Daoy (cell line): Measurements from ENCODE around the gene SLC9A1. TPM values are rescaled to one million over a fixed set of nuclear protein-coding genes. Genes with fewer than 3 reads are reported as not detected.
"Not testable (repeated sequence)": the region's sequence is repeated elsewhere in the genome, so short reads cannot be mapped to it uniquely, and the experiment has no call there.

Experiments
- DNase-seq: peaks from one replicate; pipeline ENCODE4 v3.0.0-alpha.2; 2015; ENCODE audit warnings: low read depth
- total RNA-seq: library from RNA; depleted of rRNA; stranded (reverse); fragments of >200 nt; shearing (Covaris generic); gene quantifications from 2 replicates; pipeline ENCODE4 v1.2.3, GENCODE V29; 2014

SLC9A1 gene
- total RNA-seq, 1 experiment from 2014 or later: 6.1 TPM

DNA sequence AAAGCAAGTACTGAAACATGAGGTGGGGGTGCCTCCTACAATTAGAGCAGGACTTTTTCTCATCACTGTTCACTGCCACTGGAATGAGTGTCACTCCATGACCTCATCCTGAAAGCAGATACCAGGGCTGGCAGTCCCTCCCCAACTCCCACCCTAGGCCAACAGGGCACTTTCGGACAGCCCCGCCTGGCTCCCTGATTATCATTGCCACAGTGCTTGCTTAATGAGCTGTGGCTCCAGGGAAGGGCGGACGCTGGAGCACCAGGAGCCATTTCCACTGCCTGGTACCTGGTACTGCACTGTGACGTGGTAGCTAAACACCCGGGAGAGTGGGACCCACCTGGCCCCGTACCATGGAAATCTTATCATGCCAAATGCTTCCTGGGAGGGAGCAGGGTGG lies 22.3 kb downstream of the SLC9A1 start:
- no peak for DNase-seq

DNA sequence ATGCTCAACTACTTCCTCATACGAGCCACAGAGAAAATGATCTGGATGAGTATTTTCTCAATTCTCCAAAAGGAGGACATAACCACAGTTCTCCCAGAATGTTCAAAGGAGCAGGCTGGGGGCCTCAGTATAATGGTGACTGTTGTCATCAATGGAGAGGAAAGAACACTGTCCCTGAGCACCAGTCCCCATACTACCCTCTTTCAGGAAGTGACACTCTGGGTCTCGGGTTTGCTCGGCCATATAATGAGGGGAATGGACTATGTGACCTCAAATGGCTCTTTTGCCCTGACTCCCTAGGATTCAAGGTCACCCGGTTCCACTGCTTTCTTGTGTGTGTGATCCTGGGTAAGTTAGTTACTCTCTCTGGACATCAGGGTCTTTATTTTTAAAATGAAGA lies 22.8 kb downstream of the SLC9A1 start:
- no peak for DNase-seq

DNA sequence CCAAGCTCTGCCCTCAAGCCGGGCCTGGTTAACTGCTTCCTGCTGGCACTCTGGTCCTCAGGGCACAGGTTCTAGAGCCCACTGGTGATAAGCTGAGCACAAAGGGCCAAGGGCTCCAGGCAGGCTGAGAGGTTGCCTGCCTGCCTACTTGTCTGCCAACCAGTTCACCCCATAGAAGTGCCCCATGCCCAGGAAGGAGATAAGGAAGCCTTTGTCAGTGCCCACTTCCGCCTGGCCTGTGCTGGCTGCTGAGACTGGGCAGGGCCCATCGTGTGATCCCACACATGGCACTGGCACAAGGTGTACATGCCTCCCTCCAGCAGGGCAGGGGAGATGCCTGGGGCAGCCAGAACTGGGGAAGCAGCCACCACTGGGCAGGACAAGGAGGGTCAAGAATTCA lies 24.1 kb downstream of the SLC9A1 start:
- DNase-seq: no peak

DNA sequence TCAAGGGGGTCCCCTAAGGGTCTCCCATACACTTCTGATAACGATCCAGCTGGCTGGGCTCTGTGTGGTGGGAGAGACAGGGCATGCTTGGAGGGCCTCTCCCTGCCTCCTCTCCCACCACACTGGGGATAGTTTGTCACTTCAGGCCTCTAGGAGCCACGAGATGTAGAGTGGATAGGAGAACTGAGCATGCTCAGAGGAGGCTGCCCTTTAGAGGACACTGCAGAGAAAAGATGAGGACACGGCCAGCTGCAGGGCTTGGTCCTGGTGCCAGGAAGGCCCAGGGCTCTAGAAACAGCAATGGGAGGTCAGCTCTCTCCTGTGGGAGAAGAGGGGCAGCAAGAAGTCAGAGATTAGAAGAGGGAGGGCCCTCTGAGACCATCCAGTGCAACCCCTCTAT lies 25.7 kb downstream of the SLC9A1 start:
- DNase-seq: no peak

DNA sequence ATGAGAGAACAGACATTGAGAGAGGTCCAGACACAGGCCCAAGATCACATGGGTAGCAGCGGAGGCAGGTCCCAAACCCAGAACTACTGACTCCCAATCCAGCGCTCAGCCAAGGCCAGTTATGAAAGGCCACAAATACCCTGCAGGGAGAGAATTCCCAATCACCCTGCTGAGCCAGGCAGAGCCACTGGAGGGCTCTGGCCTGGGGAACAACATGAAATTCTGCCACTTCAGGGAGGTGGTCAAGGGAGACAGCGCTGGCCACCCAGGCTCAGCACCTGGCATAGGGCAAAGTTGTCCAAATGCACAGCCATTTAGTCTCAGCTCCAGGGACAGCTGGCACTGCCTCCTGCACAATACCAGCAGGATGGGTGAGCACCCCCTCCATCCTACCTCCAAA lies 27.5 kb downstream of the SLC9A1 start:
- no peak for DNase-seq

DNA sequence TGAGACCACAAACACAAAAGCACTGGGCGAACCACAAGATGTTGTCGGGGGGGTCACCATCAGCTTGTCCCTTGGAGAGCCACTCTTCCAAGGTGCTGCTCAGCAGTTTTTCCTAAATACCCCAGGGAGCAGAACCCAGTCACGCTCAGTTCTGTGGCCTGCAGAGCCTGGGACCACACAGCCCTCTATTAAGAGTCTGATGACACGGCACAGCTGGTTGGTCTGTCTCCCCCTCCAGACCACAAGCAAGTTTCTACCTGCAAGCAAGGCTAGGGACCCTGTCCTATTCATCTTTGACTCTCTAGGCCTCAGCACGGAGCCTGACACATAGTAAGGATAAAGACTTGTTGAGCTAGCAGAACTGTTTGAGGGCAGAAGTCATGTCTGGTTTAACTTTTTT lies 28.5 kb downstream of the SLC9A1 start:
- no peak for DNase-seq

DNA sequence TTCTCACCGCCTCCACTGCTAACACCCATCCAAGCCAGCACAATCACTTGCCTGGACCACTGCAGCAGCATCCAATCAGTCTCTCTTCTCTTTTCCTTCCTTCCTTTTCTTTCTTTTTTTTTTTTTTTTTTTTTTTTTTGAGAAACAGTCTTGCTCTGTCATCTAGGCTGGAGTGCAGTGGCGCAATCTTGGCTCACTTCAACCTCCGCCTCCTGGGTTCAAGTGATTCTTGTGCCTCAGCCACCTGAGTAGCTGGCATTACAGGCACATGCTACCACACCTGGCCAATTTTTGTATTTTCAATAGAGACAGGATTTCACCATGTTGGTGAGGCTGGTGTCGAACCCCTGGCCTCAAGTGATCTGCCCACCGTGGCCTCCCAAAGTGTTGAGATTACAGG lies 29.8 kb downstream of the SLC9A1 start:
- not testable (repeated sequence) for DNase-seq

DNA sequence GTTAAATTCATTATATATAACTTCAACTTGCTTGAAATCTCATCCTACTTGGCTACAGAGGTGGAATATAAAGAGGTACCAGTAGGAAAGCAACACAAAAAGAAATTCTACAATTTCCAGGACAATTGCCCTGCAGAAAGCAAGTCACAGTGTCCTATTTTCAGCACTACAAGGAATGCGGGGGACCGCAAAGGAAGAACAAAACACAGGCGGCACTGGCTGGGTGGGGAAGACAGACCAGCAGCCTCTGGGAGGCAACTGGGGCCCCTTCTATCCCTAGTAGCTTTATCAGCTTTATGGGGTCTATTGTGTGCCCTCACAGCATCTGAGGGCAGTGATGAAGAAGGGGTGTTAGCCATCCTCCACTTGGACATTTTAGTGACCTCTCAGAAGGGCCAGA lies 30.5 kb downstream of the SLC9A1 start:
- no peak for DNase-seq

DNA sequence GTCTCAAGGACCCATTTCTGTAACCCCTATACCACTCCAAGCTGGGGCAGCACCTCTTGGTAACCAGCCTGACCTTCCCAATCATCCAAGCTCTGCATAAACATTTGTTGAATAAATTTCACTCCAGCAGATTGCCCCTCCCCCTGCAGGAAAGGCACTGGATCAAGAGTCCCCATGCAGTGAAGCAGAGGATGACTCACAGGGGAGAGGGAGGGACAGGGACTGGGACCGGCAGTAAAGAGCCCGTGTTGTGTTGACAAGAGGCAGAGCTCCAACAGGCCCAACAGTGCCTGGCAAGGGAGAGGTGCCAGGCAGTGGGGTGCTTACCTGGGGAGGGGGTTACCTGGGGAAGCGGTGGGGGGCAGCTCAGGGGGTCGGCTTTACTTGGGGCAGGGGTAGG lies 32.3 kb downstream of the SLC9A1 start:
- peak; percentile 86 for DNase-seq

DNA sequence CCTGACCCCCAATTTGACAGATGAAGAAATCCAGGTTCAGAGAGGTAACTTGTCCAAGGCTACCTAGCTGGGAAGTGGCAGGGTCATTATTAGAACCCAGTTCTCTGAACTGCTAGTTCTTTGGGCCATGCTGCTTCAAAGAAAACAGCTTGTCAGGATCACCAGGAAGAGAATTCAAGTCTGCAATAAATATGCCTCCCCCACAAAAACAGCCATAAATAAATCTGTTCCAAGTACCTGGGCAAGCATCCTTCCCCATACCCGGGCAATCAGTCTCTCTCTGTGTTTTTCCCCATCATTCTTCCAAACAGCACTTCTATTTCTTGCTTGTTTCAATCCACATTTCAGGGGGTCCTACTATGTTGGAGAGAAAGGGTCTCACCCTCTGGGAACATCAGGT lies 34.1 kb downstream of the SLC9A1 start:
- no peak for DNase-seq

DNA sequence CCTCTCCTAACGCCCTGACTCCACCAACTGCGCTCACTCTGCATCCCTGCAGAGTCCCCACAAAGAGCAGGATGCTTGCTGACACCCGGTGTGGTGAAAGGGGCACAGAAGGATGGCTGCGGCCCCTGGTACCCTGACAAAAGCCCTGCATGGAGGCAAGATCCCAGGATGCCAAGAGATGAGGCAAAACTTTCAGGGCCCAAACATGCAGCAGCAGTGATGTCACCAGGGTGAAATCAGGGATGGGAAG lies 36.6 kb downstream of the SLC9A1 start:
- no peak for DNase-seq

DNA sequence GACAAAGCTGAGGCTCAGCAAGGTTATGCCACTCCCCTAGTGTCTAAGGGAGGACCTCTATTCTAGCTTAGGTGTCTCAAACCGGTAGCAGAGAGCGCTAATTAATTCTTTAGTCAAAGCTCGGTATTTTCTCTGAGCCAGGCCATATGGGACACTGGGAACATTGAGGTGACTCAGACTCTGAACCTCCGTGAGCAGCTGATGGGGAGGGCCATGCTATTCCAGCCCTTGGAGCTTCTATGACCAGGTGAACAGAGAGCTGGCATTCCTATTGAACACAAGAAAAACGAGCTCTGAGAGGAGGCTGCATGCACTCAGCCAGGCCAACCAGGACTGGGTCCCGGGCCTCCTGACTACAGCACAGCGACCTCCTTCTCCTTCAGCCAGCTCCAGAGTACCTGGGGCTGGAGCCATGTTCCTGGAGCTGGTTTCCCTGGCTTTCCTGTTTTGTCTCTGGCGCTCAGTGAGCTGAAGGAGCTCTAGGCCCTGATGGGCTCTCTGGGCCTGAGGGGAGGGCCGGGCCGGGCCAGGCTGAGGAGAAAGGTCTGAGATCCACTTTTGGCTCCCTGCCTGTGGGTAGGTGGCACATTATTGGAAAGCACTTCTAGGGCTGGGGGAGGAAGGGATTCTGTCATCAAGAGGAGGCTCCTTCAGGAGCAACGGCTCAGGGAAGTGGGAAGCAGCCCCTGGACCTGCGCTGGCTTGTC lies 37.0 kb downstream of the SLC9A1 start:
- DNase-seq: no peak

DNA sequence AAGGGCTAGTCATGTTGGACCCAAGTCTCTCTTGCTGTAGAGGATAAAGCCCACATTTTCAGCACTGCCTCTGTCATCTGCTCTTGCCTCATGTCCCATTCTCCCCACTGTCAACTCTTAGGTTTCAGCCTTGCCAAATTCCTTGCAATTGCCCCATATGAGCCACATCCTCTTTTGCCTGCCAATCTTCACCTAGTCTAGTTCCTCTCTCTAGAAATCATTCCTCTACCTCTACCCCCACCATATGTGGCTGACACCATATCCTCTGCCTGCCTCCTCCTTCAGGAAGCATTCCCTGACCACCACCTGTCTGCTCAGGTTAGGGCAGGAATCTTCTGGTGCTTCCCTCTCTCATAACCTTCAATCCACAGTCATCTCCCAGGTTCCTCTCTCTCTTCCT lies 38.2 kb downstream of the SLC9A1 start:
- DNase-seq: no peak

DNA sequence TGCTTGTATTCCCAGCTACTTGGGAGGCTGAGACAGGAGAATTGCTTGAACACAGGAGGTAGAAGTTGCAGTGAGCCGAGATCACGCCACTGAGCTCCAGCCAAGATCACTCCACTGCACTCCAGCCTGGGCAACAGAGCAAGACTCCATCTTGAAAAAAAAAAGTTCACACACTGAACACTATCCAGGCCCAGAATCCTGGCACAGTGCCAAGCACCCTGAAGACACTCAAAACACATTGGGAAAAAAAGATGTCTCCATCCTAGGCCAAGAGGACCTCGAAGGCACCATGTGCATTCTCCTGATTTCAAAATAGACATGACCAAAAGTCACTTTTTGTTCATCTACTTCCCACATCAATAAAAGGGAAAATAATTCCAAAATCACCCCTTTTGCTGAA lies 38.7 kb downstream of the SLC9A1 start:
- DNase-seq: no peak

DNA sequence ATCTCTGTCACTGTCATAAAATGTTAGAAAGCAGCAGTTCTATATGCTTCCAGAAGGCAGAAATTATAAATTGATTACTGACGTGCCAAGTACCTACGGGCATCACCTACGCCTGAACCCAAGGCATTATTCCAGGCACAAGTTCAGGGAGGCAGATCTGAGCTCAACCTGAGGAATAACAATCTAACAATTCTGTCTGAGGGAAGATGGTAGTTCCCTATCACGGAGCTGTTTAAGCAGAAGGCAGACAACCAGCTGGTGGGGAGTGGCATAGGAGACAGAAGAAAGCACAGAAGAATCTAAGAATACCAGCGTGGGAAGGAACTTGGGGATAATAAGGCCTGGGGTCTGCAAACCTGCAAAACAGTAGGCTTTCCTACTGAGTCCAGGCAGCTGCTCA lies 40.4 kb downstream of the SLC9A1 start:
- no peak for DNase-seq

DNA sequence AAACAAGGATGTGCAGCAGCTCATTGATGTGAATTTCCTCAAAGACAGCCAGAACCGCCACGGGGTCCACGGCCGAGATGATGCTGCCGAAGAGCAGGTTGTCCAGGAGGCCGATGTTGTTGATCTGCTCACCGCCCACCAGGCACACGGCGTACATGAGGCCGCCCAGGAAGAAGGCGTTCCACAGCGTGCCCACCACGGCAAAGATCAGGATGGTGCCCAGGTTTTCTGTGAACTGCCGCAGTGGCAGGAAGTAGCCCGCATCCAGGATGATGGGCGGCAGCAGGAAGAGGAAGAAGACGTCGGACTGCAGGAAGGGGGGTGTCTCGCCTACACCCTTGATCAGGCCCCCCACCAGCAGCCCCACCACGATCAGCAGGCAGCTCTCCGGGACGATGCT lies 41.1 kb downstream of the SLC9A1 start:
- DNase-seq: no peak

DNA sequence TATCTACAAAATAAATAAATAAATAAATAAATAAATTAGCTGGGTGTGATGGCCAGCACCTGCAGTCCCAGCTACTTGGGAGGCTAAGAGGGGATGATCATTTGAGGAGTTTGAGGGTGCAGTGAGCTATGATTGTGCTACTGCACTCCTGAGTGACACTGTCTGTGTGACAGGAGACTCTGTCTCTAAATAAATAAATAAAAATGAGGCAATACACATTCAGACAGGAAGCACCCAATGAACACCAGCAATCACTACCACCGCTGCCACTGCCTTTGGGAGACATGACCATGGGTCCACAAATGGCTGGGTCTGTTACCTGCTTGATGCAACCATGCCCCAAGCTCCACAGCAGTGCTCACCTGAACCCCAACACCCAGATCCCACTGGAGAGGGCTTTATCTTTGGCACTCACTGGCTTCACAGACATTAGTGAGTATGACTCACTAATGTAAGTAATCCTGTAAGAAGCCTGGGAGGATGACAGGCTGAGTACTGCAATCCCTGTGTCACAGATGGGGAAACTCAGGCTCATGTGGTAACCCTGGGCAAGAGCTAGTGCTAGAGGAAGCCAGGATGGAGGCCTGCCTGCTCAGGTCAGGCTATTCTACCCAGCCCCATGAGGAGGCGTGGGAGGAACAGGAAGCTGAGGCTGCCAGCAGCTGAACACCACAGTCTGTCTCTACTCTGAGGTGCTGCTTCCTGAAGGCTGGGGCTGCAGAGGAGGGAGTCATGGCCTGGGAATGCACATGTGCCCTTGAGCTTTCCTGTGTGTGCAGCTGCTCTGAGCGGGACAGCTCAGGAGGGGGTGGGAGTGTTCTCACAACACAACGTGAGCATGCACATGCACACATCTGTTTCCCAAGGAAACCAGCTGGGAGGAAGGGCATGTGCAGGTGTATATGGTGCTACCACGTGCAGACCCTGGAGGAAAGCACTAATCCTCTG lies 43.0 kb downstream of the SLC9A1 start:
- peak; percentile 98 for DNase-seq

DNA sequence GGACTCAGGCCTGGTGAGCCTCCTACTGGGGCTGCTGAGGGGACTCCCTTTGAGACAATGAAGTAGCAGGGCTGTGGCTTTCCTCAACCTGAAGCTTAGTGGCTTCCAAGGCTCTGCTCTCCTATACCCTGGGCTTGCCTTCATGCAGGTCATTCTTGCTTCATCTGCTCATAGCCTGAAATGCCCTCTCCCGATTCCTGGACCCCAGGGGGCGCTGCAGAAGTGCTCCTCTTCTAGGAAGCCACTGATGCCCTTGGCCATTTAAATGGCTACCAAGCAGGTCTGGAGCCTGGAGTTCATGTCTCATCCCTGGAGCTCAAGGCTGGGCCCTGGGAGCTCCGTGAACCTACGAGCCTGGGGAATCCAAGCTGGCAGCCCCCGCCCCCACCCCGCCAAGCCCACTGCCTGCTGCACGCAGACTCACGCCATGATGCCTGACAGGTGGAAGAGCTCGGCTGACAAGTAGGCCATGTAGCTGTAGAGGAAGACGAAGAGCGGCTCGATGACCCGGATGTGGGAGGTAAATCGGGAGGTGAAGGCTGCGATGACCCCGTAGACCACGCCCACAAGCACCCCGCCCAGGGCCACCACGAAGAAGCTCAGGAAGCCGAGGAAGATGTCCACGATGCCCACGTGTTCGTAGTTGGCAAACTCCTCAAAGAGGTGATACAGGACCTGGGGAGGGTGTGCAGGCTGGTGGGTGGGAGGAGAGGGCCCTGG lies 45.7 kb downstream of the SLC9A1 start:
- DNase-seq: no peak

DNA sequence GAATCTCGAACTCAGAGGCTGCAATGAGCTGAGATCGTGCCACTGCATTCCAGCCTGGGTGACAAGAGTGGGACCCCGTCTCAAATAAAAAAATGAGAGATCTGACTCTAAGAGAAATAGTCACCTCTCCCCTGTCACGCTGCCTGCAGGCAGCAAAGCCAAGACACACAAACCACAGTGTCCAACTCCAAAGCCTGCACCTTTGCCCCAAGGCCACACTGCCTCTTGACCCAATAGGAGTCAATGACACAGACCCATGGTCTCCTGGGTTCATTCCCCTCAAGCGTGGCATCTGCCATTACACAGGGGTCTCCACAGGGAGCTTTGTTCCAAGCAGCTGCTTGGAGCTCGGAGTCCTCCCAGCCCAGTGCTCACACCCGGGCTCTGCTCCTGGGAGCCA lies 46.3 kb downstream of the SLC9A1 start:
- DNase-seq: no peak

DNA sequence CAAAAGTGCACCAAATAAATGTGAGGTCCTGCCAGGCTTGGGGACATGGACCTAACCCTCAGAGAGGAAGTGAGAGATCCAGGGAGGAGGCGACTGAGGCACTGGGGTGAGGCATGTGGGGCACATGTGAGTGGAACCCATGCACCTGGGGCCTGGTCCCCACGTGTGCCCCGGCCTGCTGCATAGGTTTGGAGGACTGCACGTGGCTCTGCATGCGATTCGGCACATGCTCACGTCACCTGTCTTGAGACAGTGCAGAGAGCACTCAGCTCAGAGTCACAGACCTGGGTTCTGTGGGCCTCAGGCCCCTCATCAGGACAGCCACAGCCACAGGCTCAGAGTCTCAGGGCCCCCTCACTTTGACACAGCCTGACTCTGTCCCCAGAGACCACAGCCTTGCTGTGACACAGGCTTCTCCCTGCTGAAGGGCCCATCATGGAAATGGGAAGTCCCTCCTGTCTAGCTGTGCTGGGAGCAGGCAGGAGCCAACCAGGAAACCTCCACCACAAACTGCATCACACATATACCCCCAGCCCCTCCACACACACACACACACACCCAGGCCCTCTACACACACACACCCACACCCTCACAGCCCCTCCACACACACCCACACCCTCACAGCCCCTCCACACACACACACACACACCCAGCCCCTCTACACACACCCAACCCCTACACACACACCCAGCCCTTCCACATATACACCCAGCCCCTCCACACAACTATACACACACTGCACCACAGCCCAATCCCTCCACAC lies 48.2 kb downstream of the SLC9A1 start:
- DNase-seq: no peak

DNA sequence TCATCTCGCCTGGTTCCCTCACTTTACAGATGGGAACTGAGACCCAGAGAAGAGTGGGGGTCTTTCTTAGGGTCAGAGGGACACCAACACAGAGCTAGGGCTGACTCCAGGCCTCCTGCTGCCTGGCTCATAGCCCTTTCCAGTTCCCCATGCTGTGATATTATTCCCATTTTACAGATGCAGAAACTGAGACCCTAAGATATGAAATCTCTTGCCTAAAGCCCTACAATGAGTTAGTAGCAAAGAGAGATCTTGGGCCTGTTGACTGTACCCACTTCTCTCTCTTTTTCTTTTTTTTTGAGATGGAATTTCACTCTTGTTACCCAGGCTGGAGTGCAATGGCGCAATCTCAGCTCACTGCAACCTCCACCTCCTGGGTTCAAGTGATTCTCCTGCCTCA lies 49.9 kb downstream of the SLC9A1 start:
- DNase-seq: no peak

DNA sequence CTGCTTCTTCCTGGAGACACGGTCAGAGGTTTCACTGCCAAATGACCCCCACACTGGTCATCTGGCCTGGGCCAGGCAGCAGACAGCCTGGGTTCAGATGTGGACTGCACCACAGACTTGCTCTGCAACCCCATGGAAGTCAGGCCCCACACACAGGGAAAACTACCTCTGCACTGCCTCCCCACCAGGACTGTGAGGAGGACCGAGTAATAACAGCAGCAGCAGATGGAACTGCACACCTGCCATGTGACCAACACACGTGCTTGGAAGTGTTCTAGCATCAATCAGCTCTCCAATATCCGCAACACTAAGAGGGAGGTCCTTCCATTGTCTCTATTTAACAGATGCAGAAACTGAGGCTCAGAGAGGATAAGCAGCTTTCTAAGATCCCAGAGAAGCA lies 51.4 kb downstream of the SLC9A1 start:
- DNase-seq: no peak
